ENCODE results near the gene PDZRN4. TPM values are rescaled to one million over a fixed set of nuclear protein-coding genes. Genes with fewer than 3 reads are reported as not detected.

The PDZRN4 gene
- total RNA-seq, 1 experiment from 2014 or later, result not detected

DNA sequence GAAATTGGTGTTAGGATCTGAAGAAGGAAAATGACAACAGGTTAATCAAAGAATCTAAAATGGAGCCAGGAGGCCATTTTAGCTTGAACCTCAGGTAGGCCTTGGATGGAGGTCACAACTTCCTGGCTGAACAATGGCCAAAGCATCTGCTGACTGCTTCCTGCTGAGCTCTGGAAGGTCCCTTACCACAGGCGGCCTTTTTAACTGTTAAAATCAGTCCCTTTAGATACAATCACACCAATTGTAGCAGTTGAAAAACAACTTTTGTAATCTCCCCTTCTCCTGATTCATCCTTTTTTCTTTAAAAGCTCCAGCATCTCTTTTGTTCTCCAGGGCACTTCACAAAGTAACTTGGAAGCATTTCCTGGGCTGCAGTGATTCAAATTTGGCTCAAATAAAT is 388.8 kb downstream of the PDZRN4 start:
- no peaks in the 10 kb centered on the region; the same call in 1 of the 2 replicates for H3K27me3 ChIP-seq (replicated peaks; ENCODE audit: control insufficient read depth, insufficient read depth, low read length)
- ChIA-PET CTCF (no interaction called here), POLR2A (no interaction called here)
- BruUV-seq (replicated peaks), result no TSS peak
- H3K4me3 ChIP-seq (ENCODE audit: low read depth, low read length), result no peak overlapping the region
- Mint-ChIP-seq H3K4me1 (ENCODE audit: low read depth, unreplicated experiment) (no peaks in the 10 kb centered on the region), H3K27me3 (ENCODE audit: insufficient read depth, unreplicated experiment) (peaks cover 3% of the 10 kb centered on the region), H3K9me3 (ENCODE audit: unreplicated experiment) (no peaks in the 10 kb centered on the region), H3K36me3 (ENCODE audit: insufficient read depth, unreplicated experiment) (no peaks in the 10 kb centered on the region), H3K27ac (ENCODE audit: unreplicated experiment) (no peak overlapping the region), H3K4me3 (ENCODE audit: unreplicated experiment) (no peak overlapping the region)
- no peak for DNase-seq
- H3K9me3 ChIP-seq, result no peaks in the 10 kb centered on the region
- intact Hi-C loops (cut with micrococcal nuclease; ENCODE audit: unreplicated experiment), result no loop called here
- no peaks in the 10 kb centered on the region for H3K36me3 ChIP-seq (ENCODE audit: control insufficient read depth, insufficient read depth, low read length)
- TF ChIP-seq, protein P1, sequence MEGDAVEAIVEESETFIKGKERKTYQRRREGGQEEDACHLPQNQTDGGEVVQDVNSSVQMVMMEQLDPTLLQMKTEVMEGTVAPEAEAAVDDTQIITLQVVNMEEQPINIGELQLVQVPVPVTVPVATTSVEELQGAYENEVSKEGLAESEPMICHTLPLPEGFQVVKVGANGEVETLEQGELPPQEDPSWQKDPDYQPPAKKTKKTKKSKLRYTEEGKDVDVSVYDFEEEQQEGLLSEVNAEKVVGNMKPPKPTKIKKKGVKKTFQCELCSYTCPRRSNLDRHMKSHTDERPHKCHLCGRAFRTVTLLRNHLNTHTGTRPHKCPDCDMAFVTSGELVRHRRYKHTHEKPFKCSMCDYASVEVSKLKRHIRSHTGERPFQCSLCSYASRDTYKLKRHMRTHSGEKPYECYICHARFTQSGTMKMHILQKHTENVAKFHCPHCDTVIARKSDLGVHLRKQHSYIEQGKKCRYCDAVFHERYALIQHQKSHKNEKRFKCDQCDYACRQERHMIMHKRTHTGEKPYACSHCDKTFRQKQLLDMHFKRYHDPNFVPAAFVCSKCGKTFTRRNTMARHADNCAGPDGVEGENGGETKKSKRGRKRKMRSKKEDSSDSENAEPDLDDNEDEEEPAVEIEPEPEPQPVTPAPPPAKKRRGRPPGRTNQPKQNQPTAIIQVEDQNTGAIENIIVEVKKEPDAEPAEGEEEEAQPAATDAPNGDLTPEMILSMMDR (IDR thresholded peaks at IDR 0.05; ENCODE audit: insufficient read depth in 1 of 2, low read depth in 1 of 2, low read length in 1 of 2, severe bottlenecking in 1 of 2, unreplicated experiment in 1 of 2), result no peak
- no peaks in the 10 kb centered on the region for H3K4me1 ChIP-seq

DNA sequence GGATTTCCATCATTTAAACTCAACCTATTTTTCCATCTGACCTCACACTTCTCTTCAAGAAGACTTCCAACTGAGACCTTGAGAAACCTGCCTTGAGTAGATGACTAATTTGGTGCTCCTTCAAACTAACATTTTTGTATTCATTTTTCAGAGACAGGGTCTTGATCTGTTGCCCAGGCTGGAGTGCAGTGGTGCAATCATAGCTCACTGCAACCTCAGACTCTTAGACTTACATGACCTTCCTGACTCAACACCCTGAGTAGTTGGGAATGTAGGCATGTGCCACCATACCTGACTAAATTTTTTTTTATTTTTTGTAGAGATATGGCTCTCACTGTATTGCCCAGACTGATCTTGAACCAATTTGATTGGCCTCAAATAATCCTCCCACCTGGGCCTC is 389.9 kb downstream of the PDZRN4 start:
- H3K36me3 Mint-ChIP-seq (ENCODE audit: insufficient read depth, unreplicated experiment), result no peaks in the 10 kb centered on the region
- Histone ChIP-seq H3K4me1 (no peaks in the 10 kb centered on the region), H3K9me3 (no peaks in the 10 kb centered on the region), H3K4me3 (ENCODE audit: low read depth, low read length) (no peak overlapping the region), H3K27me3 (replicated peaks; ENCODE audit: control insufficient read depth, insufficient read depth, low read length) (no peaks in the 10 kb centered on the region; the same call in 1 of the 2 replicates), H3K36me3 (ENCODE audit: control insufficient read depth, insufficient read depth, low read length) (no peaks in the 10 kb centered on the region)
- DNase-seq, result no peak
- H3K27me3 Mint-ChIP-seq (ENCODE audit: insufficient read depth, unreplicated experiment), result peaks cover 3% of the 10 kb centered on the region
- no peaks in the 10 kb centered on the region for H3K9me3 Mint-ChIP-seq (ENCODE audit: unreplicated experiment)
- intact Hi-C loops (cut with micrococcal nuclease; ENCODE audit: unreplicated experiment), result no loop called here
- no peak overlapping the region for H3K27ac Mint-ChIP-seq (ENCODE audit: unreplicated experiment)
- ChIA-PET CTCF (no interaction called here), POLR2A (no interaction called here)
- no peak overlapping the region for H3K4me3 Mint-ChIP-seq (ENCODE audit: unreplicated experiment)
- TF ChIP-seq, protein P1 (IDR thresholded peaks at IDR 0.05; ENCODE audit: insufficient read depth in 1 of 2, low read depth in 1 of 2, low read length in 1 of 2, severe bottlenecking in 1 of 2, unreplicated experiment in 1 of 2), result no peak
- H3K4me1 Mint-ChIP-seq (ENCODE audit: low read depth, unreplicated experiment), result no peaks in the 10 kb centered on the region
- BruUV-seq (replicated peaks), result no TSS peak

DNA sequence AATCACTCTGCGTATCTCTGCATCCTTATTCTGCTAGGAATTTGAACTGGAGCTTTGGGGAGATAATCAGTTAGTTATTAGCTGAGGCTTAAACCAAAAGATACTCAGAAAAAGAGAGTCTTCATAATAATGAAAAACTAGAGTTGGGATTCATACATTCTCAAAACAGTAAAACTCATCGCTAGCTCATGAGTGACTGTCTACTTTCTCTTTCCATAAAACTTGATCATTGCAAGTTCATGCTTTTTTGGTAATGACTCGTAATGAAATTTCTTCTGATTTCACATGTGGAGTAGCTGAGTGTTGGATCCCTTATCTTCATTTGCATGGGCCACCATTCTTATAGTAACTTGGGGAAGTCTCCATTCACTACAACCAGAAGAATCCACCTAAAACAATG is 397.7 kb downstream of the PDZRN4 start:
- Histone ChIP-seq H3K4me1 (no peaks in the 10 kb centered on the region), H3K27me3 (replicated peaks; ENCODE audit: control insufficient read depth, insufficient read depth, low read length) (no peaks in the 10 kb centered on the region), H3K36me3 (ENCODE audit: control insufficient read depth, insufficient read depth, low read length) (no peaks in the 10 kb centered on the region), H3K4me3 (ENCODE audit: low read depth, low read length) (no peak overlapping the region), H3K9me3 (no peaks in the 10 kb centered on the region)
- H3K27ac Mint-ChIP-seq (ENCODE audit: unreplicated experiment), result no peak overlapping the region
- TF ChIP-seq, protein P1 (IDR thresholded peaks at IDR 0.05; ENCODE audit: insufficient read depth in 1 of 2, low read depth in 1 of 2, low read length in 1 of 2, severe bottlenecking in 1 of 2, unreplicated experiment in 1 of 2), result no peak
- no peaks in the 10 kb centered on the region for H3K27me3 Mint-ChIP-seq (ENCODE audit: insufficient read depth, unreplicated experiment)
- BruUV-seq (replicated peaks), result no TSS peak
- H3K4me3 Mint-ChIP-seq (ENCODE audit: unreplicated experiment), result no peak overlapping the region
- ChIA-PET CTCF (no interaction called here), POLR2A (no interaction called here)
- no peaks in the 10 kb centered on the region for H3K36me3 Mint-ChIP-seq (ENCODE audit: insufficient read depth, unreplicated experiment)
- H3K4me1 Mint-ChIP-seq (ENCODE audit: low read depth, unreplicated experiment), result no peaks in the 10 kb centered on the region
- DNase-seq, result no peak
- H3K9me3 Mint-ChIP-seq (ENCODE audit: unreplicated experiment), result no peaks in the 10 kb centered on the region
- intact Hi-C loops (cut with micrococcal nuclease; ENCODE audit: unreplicated experiment), result no loop called here

Data from Caco-2 (cell line).